ENCODE results near the gene SORCS3. TPM values are rescaled to one million over a fixed set of nuclear protein-coding genes. Genes with fewer than 3 reads are reported as not detected.

The SORCS3 gene
- polyA plus RNA-seq, 3 donors, result not detected

DNA sequence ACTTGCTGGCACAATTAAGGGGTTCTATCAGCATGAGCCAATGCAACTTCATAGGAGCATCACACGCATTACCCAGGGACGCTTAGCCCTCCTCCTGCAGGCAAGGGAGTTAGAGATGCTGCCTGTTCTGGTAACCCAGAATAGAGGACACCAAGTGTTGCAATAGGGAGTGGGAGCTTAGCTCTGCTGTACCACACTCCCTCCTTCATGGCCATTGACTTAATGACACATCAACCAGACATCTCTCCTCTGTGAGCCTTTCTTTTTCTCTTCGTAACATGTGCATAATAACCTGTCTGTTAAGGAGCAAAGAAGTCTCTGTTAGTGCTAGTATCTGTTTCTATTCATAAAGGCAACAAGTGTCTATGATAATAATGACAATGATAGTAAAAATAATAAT is 282.4 kb downstream of the SORCS3 start:
- DNase-seq, result no peak
- no peak overlapping the region for H3K4me2 ChIP-seq (replicated peaks; ENCODE audit: extremely low read depth, low read length, poor library complexity, severe bottlenecking)
- H3K4me3 ChIP-seq (replicated peaks in 1 of 3; ENCODE audit: low read depth in 2 of 3, low read length in 3 of 3), result no peak overlapping the region
- Mint-ChIP-seq H3K27ac (no peak overlapping the region), H3K9me3 (peaks cover 0 to 2% (median 0%) of the 10 kb centered on the region in 7 donors), H3K4me3 (no peak overlapping the region), H3K4me1 (no peaks in the 10 kb centered on the region), H3K27me3 (ENCODE audit: low read depth in 3 of 3) (peaks cover 0 to 6% (median 2%) of the 10 kb centered on the region in 3 donors), H3K36me3 (no peaks in the 10 kb centered on the region)
- TF ChIP-seq, protein P1, sequence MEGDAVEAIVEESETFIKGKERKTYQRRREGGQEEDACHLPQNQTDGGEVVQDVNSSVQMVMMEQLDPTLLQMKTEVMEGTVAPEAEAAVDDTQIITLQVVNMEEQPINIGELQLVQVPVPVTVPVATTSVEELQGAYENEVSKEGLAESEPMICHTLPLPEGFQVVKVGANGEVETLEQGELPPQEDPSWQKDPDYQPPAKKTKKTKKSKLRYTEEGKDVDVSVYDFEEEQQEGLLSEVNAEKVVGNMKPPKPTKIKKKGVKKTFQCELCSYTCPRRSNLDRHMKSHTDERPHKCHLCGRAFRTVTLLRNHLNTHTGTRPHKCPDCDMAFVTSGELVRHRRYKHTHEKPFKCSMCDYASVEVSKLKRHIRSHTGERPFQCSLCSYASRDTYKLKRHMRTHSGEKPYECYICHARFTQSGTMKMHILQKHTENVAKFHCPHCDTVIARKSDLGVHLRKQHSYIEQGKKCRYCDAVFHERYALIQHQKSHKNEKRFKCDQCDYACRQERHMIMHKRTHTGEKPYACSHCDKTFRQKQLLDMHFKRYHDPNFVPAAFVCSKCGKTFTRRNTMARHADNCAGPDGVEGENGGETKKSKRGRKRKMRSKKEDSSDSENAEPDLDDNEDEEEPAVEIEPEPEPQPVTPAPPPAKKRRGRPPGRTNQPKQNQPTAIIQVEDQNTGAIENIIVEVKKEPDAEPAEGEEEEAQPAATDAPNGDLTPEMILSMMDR (IDR thresholded peaks at IDR 0.05), result no peak
- no peak overlapping the region for H2AFZ ChIP-seq (ENCODE audit: insufficient read depth, low read depth, low read length, poor library complexity, severe bottlenecking)
- H3K4me1 ChIP-seq (ENCODE audit: control insufficient read depth in 1 of 2, insufficient read depth in 2 of 2, low read length in 2 of 2), result no peaks in the 10 kb centered on the region
- no CpG with 5 or more reads among the region's 3 CpGs for WGBS (ENCODE audit: insufficient coverage)
- H3K27me3 ChIP-seq (ENCODE audit: control insufficient read depth in 2 of 2, insufficient read depth in 2 of 2, low read length in 2 of 2), result no peaks in the 10 kb centered on the region
- no peaks in the 10 kb centered on the region for H3K79me2 ChIP-seq (ENCODE audit: insufficient read depth, low read length)
- H3K9me3 ChIP-seq (replicated peaks in 1 of 2; ENCODE audit: control insufficient read depth in 1 of 2, insufficient read depth in 1 of 2, low read length in 2 of 2), result no peaks in the 10 kb centered on the region
- no peak overlapping the region for H3K27ac ChIP-seq (ENCODE audit: low read depth in 1 of 2, low read length in 2 of 2)
- no peak overlapping the region for H3K9ac ChIP-seq (ENCODE audit: insufficient read depth, low read length, poor library complexity, severe bottlenecking)
- intact Hi-C loops (cut with micrococcal nuclease), result loop anchor here in 1 of 2 donors (10.0 kb wide), 1 partner anchor 519 kb away; no protein-coding TSS in a partner anchor
- no peaks in the 10 kb centered on the region for H3K36me3 ChIP-seq (replicated peaks in 1 of 2; ENCODE audit: control insufficient read depth in 1 of 2, insufficient read depth in 2 of 2, low read length in 2 of 2)
- no peaks in the 10 kb centered on the region for H4K20me1 ChIP-seq (ENCODE audit: insufficient read depth, low read length)

GRCh38 chr10:104924101-104924795 is 283.2 kb downstream of the SORCS3 start:
- no peak for DNase-seq
- Histone ChIP-seq H2AFZ (ENCODE audit: insufficient read depth, low read depth, low read length, poor library complexity, severe bottlenecking) (no peak overlapping the region), H3K9ac (ENCODE audit: insufficient read depth, low read length, poor library complexity, severe bottlenecking) (no peak overlapping the region), H3K79me2 (ENCODE audit: insufficient read depth, low read length) (no peaks in the 10 kb centered on the region), H3K27me3 (ENCODE audit: control insufficient read depth in 2 of 2, insufficient read depth in 2 of 2, low read length in 2 of 2) (no peaks in the 10 kb centered on the region), H3K36me3 (replicated peaks in 1 of 2; ENCODE audit: control insufficient read depth in 1 of 2, insufficient read depth in 2 of 2, low read length in 2 of 2) (no peaks in the 10 kb centered on the region), H3K4me1 (ENCODE audit: control insufficient read depth in 1 of 2, insufficient read depth in 2 of 2, low read length in 2 of 2) (no peaks in the 10 kb centered on the region), H3K9me3 (replicated peaks in 1 of 2; ENCODE audit: control insufficient read depth in 1 of 2, insufficient read depth in 1 of 2, low read length in 2 of 2) (no peaks in the 10 kb centered on the region), H4K20me1 (ENCODE audit: insufficient read depth, low read length) (no peaks in the 10 kb centered on the region), H3K27ac (ENCODE audit: low read depth in 1 of 2, low read length in 2 of 2) (no peak overlapping the region), H3K4me2 (replicated peaks; ENCODE audit: extremely low read depth, low read length, poor library complexity, severe bottlenecking) (no peak overlapping the region), H3K4me3 (replicated peaks in 1 of 3; ENCODE audit: low read depth in 2 of 3, low read length in 3 of 3) (no peak overlapping the region)
- Mint-ChIP-seq H3K27ac (no peak overlapping the region), H3K4me1 (no peaks in the 10 kb centered on the region), H3K4me3 (no peak overlapping the region), H3K27me3 (ENCODE audit: low read depth in 3 of 3) (peaks cover 0 to 6% (median 2%) of the 10 kb centered on the region in 3 donors), H3K9me3 (peaks cover 0 to 3% (median 0%) of the 10 kb centered on the region in 7 donors), H3K36me3 (no peaks in the 10 kb centered on the region)
- intact Hi-C loops (cut with micrococcal nuclease), result loop anchor here in 1 of 2 donors (10.0 kb wide), 1 partner anchor 519 kb away; no protein-coding TSS in a partner anchor
- TF ChIP-seq, protein P1 (IDR thresholded peaks at IDR 0.05), result no peak
- no CpG with 5 or more reads among the region's 6 CpGs for WGBS (ENCODE audit: insufficient coverage)
